Measurements from ENCODE around the gene SGK2.

SGK2 gene

DNA sequence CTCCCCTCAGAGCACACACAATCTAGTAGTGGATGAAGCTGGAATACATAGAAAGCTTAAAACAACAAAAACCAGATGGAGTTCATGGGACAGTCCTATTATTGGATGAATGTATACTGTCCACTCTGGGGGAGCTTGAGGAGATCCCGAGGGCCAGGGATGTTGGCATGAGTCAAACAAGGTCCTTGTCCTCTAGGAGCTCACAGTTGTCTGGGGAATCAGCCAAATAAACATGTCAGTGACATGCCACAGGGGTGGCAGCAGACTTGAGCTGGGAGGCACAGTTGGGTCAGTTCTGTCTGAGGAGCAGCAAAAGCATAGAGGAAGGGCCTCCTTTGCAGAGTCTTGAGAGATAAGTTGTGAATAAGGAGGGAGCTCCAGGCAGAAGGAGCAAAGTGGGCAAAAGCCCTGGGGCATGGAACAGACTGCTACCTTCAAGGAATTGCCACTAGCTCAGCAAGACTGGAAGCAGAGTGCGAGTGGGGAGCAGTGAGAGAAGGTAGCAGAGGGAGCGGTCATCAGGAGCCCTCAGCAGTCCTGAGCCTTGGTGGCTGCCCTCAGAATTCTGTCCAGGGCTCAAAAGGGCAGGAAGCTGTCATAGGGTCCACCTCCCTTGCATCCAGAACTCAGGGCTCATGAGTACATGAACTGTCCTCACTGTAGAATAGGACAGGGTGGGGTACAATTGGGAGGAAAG, 29.2 kb upstream of the SGK2 start:
- H3K27me3 ChIP-seq (ENCODE audit: control insufficient read depth in 1 of 2, insufficient read depth in 2 of 2, low read length in 2 of 2) = no peaks in the 10 kb centered on the region
- H3K9me3 ChIP-seq (ENCODE audit: low read length) = no peaks in the 10 kb centered on the region
- H3K4me1 ChIP-seq (ENCODE audit: insufficient read depth, low read length) = no peaks in the 10 kb centered on the region
- no peak overlapping the region for H3K4me3 ChIP-seq (ENCODE audit: low read depth in 1 of 2, low read length in 2 of 2)
- no peak overlapping the region for H3K27ac ChIP-seq (ENCODE audit: low read depth, low read length)
- no peak overlapping the region for H3K9ac ChIP-seq (ENCODE audit: low read length)
- no peaks in the 10 kb centered on the region for H3K36me3 ChIP-seq (ENCODE audit: insufficient read depth, low read length)

DNA sequence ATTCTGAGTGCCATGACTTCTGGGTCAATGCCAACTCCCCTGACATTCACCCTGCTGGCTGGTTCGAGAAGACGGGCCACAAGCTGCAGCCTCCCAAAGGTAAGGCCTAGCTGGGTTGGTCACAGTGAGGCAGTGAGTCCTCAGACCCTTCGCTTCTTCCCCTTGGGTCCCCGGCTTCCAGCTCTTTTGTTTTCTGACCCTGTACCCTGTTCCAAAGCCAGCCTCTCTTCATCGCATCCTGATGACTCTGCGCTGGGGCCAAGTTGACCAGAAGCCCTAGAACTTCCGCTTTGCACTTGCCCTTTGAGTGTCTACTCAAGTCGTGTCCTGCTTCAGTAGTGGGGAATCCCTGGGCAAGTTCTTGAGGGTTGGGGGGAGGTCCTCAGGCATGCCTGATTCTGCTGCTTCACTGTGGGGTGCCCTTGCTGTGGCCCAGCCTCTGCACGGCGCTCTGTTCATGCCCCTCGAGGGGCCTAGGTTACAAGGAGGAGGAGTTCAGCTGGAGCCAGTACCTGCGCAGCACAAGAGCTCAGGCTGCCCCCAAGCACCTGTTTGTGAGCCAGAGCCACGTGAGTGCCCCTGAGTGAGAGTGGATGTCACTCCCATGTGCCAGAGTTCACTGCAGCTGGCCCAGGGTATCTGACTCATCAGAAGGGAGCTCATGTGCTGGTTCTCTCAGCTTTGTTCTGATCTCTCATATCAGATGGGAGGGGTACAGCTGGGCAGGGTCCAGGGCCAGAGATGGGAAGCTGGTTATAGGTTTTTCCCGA, 28.3 kb upstream of the SGK2 start:
- H3K4me3 ChIP-seq (ENCODE audit: low read depth in 1 of 2, low read length in 2 of 2) = no peak overlapping the region
- no peaks in the 10 kb centered on the region for H3K4me1 ChIP-seq (ENCODE audit: insufficient read depth, low read length)
- no peaks in the 10 kb centered on the region for H3K27me3 ChIP-seq (ENCODE audit: control insufficient read depth in 1 of 2, insufficient read depth in 2 of 2, low read length in 2 of 2)
- no peaks in the 10 kb centered on the region for H3K9me3 ChIP-seq (ENCODE audit: low read length)
- no peak overlapping the region for H3K27ac ChIP-seq (ENCODE audit: low read depth, low read length)
- H3K36me3 ChIP-seq (ENCODE audit: insufficient read depth, low read length) = peaks cover 4% of the 10 kb centered on the region
- H3K9ac ChIP-seq (ENCODE audit: low read length) = no peak overlapping the region

DNA sequence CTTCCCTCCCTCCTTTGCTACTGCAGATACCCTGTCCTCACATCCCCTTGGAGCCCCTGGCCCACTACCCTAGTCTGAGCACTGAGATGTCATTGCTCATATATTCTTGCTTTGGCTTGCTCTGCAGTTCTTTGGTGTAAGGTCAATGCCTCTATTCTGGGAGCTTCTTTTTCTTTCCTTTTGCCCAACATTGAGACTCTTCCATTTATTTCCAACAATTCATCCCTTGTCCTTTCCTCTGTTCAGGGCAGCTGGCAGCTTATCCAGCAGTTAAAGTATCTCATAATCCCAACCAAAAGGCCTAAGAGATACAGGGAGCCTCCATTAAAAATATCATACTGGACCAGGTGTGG, 27.8 kb upstream of the SGK2 start:
- no peaks in the 10 kb centered on the region for H3K27me3 ChIP-seq (ENCODE audit: control insufficient read depth in 1 of 2, insufficient read depth in 2 of 2, low read length in 2 of 2)
- no peaks in the 10 kb centered on the region for H3K4me1 ChIP-seq (ENCODE audit: insufficient read depth, low read length)
- no peak overlapping the region for H3K9ac ChIP-seq (ENCODE audit: low read length)
- H3K4me3 ChIP-seq (ENCODE audit: low read depth in 1 of 2, low read length in 2 of 2) = no peak overlapping the region
- no peaks in the 10 kb centered on the region for H3K9me3 ChIP-seq (ENCODE audit: low read length)
- peaks cover 4% of the 10 kb centered on the region for H3K36me3 ChIP-seq (ENCODE audit: insufficient read depth, low read length)
- H3K27ac ChIP-seq (ENCODE audit: low read depth, low read length) = no peak overlapping the region

DNA sequence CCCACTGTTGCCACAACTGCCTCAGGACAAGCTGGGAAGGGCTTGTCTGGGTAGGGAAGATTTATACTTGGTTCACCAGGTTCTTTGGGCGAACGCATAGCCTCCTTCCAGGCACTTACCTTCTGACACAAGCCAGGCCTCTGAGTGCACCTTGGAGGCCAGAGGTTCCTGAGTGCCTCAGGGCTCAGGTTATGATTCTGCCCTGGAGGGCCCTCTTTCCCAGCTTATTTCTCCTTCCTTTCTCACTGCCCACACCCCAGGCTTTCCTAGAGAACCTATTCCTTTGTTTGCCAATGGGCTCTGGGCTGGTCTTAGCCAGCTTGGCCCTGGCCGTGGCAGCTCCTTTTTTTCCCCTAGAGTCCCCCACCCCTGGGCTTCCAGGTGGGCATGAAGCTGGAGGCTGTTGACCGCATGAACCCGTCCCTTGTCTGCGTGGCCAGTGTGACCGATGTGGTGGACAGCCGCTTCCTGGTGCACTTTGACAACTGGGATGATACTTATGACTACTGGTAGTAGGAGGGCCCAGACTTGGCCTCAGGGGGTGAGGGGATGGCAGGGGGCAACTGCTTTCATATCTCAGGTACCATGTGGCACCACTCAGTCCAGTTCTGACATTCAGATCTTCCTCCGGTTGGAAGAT, 26.3 kb upstream of the SGK2 start:
- no peak overlapping the region for H3K9ac ChIP-seq (ENCODE audit: low read length)
- H3K9me3 ChIP-seq (ENCODE audit: low read length) = no peaks in the 10 kb centered on the region
- no peak overlapping the region for H3K27ac ChIP-seq (ENCODE audit: low read depth, low read length)
- peaks cover 4% of the 10 kb centered on the region for H3K36me3 ChIP-seq (ENCODE audit: insufficient read depth, low read length)
- no peaks in the 10 kb centered on the region for H3K27me3 ChIP-seq (ENCODE audit: control insufficient read depth in 1 of 2, insufficient read depth in 2 of 2, low read length in 2 of 2)
- H3K4me1 ChIP-seq (ENCODE audit: insufficient read depth, low read length) = no peaks in the 10 kb centered on the region
- H3K4me3 ChIP-seq (ENCODE audit: low read depth in 1 of 2, low read length in 2 of 2) = no peak overlapping the region

DNA sequence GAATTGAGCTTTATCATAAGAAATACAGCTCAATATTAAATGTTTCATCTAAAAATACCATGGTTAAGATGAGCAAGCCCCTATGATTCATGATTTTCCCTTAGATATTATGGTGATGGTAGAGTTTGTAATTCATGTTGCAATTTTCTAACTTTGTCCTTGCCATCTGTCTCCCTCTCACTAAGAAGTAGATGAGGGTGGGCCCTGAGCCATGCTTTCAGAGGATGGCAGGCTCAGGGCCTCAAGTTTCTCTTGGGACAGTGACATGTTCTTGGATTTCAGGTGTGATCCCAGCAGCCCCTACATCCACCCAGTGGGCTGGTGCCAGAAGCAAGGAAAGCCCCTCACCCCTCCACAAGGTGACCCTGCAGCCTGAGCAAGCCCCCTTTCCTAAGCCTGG, 25.8 kb upstream of the SGK2 start:
- no peak overlapping the region for H3K9ac ChIP-seq (ENCODE audit: low read length)
- H3K27me3 ChIP-seq (ENCODE audit: control insufficient read depth in 1 of 2, insufficient read depth in 2 of 2, low read length in 2 of 2) = no peaks in the 10 kb centered on the region
- no peaks in the 10 kb centered on the region for H3K4me1 ChIP-seq (ENCODE audit: insufficient read depth, low read length)
- H3K9me3 ChIP-seq (ENCODE audit: low read length) = no peaks in the 10 kb centered on the region
- H3K36me3 ChIP-seq (ENCODE audit: insufficient read depth, low read length) = peaks cover 4% of the 10 kb centered on the region
- no peak overlapping the region for H3K27ac ChIP-seq (ENCODE audit: low read depth, low read length)
- no peak overlapping the region for H3K4me3 ChIP-seq (ENCODE audit: low read depth in 1 of 2, low read length in 2 of 2)

DNA sequence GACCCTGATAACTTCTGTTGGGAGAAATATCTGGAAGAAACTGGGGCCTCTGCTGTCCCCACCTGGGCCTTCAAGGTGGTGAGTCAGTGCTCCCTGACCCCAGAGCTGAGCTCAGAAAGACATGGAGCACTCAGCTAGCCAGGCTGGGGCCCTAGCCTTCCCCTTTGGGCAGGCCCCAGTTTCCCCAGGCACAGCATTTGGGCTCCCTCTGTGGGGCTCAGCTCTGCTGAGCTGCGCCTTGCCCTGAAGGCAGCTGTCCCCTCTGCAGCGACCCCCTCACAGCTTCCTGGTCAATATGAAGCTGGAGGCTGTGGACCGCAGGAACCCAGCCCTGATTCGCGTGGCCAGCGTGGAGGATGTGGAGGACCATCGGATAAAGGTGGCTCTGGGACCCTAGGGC, 24.8 kb upstream of the SGK2 start:
- peaks cover 4% of the 10 kb centered on the region for H3K36me3 ChIP-seq (ENCODE audit: insufficient read depth, low read length)
- H3K4me3 ChIP-seq (ENCODE audit: low read depth in 1 of 2, low read length in 2 of 2) = no peak overlapping the region
- H3K27me3 ChIP-seq (ENCODE audit: control insufficient read depth in 1 of 2, insufficient read depth in 2 of 2, low read length in 2 of 2) = no peaks in the 10 kb centered on the region
- no peak overlapping the region for H3K9ac ChIP-seq (ENCODE audit: low read length)
- H3K4me1 ChIP-seq (ENCODE audit: insufficient read depth, low read length) = no peaks in the 10 kb centered on the region
- H3K27ac ChIP-seq (ENCODE audit: low read depth, low read length) = no peak overlapping the region
- H3K9me3 ChIP-seq (ENCODE audit: low read length) = no peaks in the 10 kb centered on the region

DNA sequence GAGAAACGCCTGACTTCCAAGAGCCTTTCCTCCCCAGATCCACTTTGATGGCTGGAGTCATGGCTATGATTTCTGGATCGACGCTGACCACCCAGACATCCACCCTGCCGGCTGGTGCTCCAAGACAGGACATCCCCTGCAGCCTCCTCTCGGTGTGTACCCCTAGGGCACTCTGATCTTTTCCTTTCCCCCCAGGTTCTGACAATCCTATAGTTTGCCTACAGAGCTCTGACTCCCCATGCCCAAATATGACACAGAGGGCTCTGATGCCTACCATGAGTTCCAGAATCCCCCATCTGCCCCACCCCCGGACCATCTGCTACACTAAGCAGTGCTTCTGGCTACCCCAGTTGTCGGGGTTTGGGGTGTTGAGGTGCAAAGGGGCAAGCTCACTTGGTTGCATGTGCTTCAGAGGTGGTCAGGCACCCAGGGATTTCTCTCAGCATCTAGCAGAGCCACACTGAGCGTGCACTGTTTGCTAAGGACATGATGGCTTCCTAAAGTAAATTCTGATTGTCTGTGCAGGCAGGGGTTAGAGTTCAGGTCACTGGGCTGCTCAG, 24.0 kb upstream of the SGK2 start:
- H3K9me3 ChIP-seq (ENCODE audit: low read length) = no peaks in the 10 kb centered on the region
- no peaks in the 10 kb centered on the region for H3K4me1 ChIP-seq (ENCODE audit: insufficient read depth, low read length)
- no peak overlapping the region for H3K9ac ChIP-seq (ENCODE audit: low read length)
- no peaks in the 10 kb centered on the region for H3K27me3 ChIP-seq (ENCODE audit: control insufficient read depth in 1 of 2, insufficient read depth in 2 of 2, low read length in 2 of 2)
- no peak overlapping the region for H3K4me3 ChIP-seq (ENCODE audit: low read depth in 1 of 2, low read length in 2 of 2)
- no peak overlapping the region for H3K27ac ChIP-seq (ENCODE audit: low read depth, low read length)
- H3K36me3 ChIP-seq (ENCODE audit: insufficient read depth, low read length) = peaks cover 4% of the 10 kb centered on the region

DNA sequence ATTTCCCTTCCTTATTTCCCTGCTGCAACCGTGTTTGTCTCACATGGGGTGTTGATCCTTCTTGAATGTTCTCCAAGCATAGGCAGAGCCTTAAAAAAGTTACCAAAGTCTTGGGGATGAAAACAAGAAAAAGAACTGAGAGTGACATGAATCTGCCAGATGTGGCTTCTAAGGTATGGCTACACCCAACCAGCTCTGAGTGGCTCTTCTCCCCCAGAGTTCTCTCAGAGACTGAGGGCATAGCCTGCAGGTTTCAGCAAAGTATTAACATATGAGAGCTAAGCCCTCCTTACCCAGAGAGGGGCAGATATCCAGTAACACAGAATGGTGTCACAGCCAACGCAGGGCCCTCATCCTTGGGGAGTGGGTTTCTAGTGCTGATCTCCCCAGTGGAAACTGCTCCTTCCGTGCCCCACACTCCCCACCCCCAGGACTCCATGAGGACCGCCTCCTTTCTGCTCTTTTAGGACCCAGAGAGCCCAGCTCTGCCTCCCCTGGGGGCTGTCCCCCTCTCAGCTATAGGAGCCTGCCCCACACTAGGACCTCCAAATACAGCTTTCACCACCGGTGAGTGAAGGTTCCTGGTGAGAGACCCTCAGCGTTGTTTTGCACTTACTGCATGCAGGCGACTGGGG, 23.3 kb upstream of the SGK2 start:
- no peak overlapping the region for H3K27ac ChIP-seq (ENCODE audit: low read depth, low read length)
- H3K9ac ChIP-seq (ENCODE audit: low read length) = no peak overlapping the region
- H3K9me3 ChIP-seq (ENCODE audit: low read length) = no peaks in the 10 kb centered on the region
- no peaks in the 10 kb centered on the region for H3K27me3 ChIP-seq (ENCODE audit: control insufficient read depth in 1 of 2, insufficient read depth in 2 of 2, low read length in 2 of 2)
- H3K4me1 ChIP-seq (ENCODE audit: insufficient read depth, low read length) = no peaks in the 10 kb centered on the region
- H3K36me3 ChIP-seq (ENCODE audit: insufficient read depth, low read length) = peaks cover 9% of the 10 kb centered on the region
- no peak overlapping the region for H3K4me3 ChIP-seq (ENCODE audit: low read depth in 1 of 2, low read length in 2 of 2)

DNA sequence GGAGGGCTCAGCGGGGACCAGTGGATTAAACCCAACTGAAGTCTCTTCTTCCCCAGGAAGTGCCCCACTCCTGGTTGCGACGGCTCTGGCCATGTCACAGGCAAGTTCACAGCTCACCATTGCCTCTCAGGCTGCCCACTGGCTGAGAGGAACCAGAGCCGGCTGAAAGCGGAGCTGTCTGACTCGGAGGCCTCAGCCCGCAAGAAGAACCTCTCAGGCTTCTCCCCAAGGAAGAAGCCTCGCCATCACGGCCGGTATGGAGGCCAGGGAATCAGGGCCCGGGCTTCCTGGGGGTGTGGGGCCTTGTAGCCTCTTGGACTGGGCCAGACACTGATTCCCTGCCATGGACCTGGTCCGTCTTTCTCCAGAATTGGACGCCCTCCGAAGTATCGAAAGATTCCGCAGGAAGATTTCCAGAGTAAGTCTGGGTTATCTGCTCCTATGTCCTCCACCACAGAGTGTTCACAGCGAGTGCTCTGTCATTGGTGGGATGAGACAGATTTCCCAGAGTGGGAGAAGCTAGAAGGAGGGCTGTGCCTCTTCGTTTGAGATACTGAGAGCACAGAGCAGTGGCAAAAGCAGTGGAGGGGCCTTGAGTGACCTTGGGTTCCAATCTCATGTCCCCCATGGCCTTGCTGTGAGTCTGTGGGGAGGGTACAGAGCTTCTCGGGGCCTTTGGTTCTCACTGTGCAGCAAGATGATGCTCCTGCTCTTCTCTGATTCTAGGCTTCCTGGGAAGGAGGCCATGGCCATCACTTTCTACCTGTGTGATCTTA, 22.6 kb upstream of the SGK2 start:
- Histone ChIP-seq H3K27ac (ENCODE audit: low read depth, low read length) (no peak overlapping the region), H3K9me3 (ENCODE audit: low read length) (no peaks in the 10 kb centered on the region)

DNA sequence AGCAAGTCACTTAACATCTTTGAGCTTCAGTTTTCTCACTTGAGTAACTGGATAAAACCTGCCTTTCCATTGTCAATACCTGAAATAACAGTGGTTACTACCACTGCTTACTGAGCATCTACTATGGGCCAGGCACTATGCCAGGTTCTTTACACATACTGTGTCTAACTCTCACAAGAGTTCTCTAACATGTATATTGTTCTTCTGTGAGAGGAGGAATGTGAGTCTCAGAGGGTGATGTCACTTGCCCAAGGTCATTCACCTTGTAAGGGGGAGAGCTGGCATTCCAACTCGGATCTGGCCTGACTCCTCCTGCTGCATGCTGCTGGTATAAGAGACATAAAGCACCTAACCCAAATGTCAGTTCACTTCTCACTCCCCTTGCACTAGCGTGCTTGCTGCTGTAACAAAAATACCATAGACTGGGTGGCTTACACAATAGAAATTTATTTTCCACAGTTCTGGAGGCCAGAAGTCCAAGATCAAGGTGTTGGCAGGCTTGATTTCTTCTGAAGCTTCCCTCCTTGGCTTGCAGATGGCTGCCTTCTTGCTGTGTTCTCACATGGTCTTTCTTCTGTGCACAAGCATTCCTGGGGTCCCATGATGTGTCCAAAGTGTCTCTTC, 21.9 kb upstream of the SGK2 start:
- no peaks in the 10 kb centered on the region for H3K27me3 ChIP-seq (ENCODE audit: control insufficient read depth in 1 of 2, insufficient read depth in 2 of 2, low read length in 2 of 2)
- H3K4me3 ChIP-seq (ENCODE audit: low read depth in 1 of 2, low read length in 2 of 2) = no peak overlapping the region
- peaks cover 12% of the 10 kb centered on the region for H3K36me3 ChIP-seq (ENCODE audit: insufficient read depth, low read length)
- H3K4me1 ChIP-seq (ENCODE audit: insufficient read depth, low read length) = no peaks in the 10 kb centered on the region
- no peaks in the 10 kb centered on the region for H3K9me3 ChIP-seq (ENCODE audit: low read length)
- H3K9ac ChIP-seq (ENCODE audit: low read length) = no peak overlapping the region
- H3K27ac ChIP-seq (ENCODE audit: low read depth, low read length) = no peak overlapping the region

More for the DNA sequence above, 22.6 kb upstream of the SGK2 start:
- H3K9ac ChIP-seq (ENCODE audit: low read length) = no peak overlapping the region
- peaks cover 12% of the 10 kb centered on the region for H3K36me3 ChIP-seq (ENCODE audit: insufficient read depth, low read length)
- no peak overlapping the region for H3K4me3 ChIP-seq (ENCODE audit: low read depth in 1 of 2, low read length in 2 of 2)
- H3K4me1 ChIP-seq (ENCODE audit: insufficient read depth, low read length) = no peaks in the 10 kb centered on the region
- no peaks in the 10 kb centered on the region for H3K27me3 ChIP-seq (ENCODE audit: control insufficient read depth in 1 of 2, insufficient read depth in 2 of 2, low read length in 2 of 2)
